Upper lobe of right lung (tissue), 1 donor: Measurements from ENCODE around the gene PDE7B. TPM values are rescaled to one million over a fixed set of nuclear protein-coding genes. Genes with fewer than 3 reads are reported as not detected.

Experiments
- ATAC-seq: fragments of 200-7000 bp; cut with Tn5 transposase; one replicate; pipeline ENCODE4 v1.9.1; 2020; ENCODE audit warnings: mild to moderate bottlenecking, moderate library complexity
- DNase-seq: peaks from one replicate; pipeline ENCODE4 v3.0.0-alpha.2; 2020
- H3K27ac ChIP-seq: fragments of 200-600 bp; one replicate; pipeline ENCODE4 v1.8.0; 2022
- H3K27me3 ChIP-seq: fragments of 200-600 bp; one replicate; pipeline ENCODE4 v1.8.0; 2022; ENCODE audit warnings: mild to moderate bottlenecking
- H3K36me3 ChIP-seq: fragments of 200-600 bp; one replicate; pipeline ENCODE4 v1.8.0; 2022
- H3K4me1 ChIP-seq: fragments of 200-600 bp; one replicate; pipeline ENCODE4 v1.8.0; 2022
- H3K4me3 ChIP-seq: fragments of 200-600 bp; one replicate; pipeline ENCODE4 v1.8.0; 2022; ENCODE audit warnings: mild to moderate bottlenecking
- H3K9me3 ChIP-seq: fragments of 200-600 bp; one replicate; pipeline ENCODE4 v1.8.0; 2022
- intact Hi-C: fragments of 100-400 bp; cut with DNase I; formaldehyde crosslinking; loops from one replicate; pipeline ENCODE4 v1.11.0; 2022
- total RNA-seq: library from RNA; stranded (reverse); fragmentation: NEBNext Ultra II Directional; extraction: Animal tissue kit (Norgen Biotek cat#: 25700); gene quantifications from one replicate; pipeline ENCODE4 v1.2.1, GENCODE V29; 2021
- TF ChIP-seq, protein P1 (sequence below): fragments of 200-600 bp; IDR thresholded peaks from one replicate; pipeline ENCODE4 v1.8.0; 2022; ENCODE audit warnings: antibody characterized with exemption
- donor health status: DM: no; HTN: yes; CAD: no; lungs with severe emphysema.

The PDE7B gene
- total RNA-seq, 1 donor from 2014 or later: 4.2 TPM

DNA sequence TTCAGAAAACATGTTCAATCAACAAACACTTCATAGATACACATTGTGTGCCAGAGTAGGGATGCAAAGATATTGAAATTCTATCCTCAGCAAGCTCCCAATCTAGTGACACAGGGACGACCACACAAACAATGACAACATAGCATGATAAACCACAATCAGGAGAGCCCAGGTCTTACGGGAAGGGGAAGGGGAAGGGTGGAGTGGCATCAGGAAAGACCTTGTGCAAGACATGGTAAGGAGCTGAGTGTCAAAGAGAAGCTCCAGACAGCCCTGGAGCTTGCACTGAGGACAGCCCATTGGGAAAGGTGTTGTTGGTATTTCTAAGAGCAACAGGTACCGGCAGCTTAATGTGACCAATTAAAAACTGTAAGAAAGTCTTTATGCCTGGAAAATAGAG is 103.6 kb downstream of the PDE7B start:
- intact Hi-C loops: no loop called here
- H3K36me3 ChIP-seq: no peaks in the 10 kb centered on the region
- H3K4me1 ChIP-seq: no peaks in the 10 kb centered on the region
- no peaks in the 10 kb centered on the region for H3K27me3 ChIP-seq
- no peaks in the 10 kb centered on the region for H3K9me3 ChIP-seq
- TF ChIP-seq, protein P1, sequence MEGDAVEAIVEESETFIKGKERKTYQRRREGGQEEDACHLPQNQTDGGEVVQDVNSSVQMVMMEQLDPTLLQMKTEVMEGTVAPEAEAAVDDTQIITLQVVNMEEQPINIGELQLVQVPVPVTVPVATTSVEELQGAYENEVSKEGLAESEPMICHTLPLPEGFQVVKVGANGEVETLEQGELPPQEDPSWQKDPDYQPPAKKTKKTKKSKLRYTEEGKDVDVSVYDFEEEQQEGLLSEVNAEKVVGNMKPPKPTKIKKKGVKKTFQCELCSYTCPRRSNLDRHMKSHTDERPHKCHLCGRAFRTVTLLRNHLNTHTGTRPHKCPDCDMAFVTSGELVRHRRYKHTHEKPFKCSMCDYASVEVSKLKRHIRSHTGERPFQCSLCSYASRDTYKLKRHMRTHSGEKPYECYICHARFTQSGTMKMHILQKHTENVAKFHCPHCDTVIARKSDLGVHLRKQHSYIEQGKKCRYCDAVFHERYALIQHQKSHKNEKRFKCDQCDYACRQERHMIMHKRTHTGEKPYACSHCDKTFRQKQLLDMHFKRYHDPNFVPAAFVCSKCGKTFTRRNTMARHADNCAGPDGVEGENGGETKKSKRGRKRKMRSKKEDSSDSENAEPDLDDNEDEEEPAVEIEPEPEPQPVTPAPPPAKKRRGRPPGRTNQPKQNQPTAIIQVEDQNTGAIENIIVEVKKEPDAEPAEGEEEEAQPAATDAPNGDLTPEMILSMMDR: no peak
- ATAC-seq: peak; percentile 52
- no peak overlapping the region for H3K4me3 ChIP-seq
- no peak for DNase-seq
- no peak overlapping the region for H3K27ac ChIP-seq

DNA sequence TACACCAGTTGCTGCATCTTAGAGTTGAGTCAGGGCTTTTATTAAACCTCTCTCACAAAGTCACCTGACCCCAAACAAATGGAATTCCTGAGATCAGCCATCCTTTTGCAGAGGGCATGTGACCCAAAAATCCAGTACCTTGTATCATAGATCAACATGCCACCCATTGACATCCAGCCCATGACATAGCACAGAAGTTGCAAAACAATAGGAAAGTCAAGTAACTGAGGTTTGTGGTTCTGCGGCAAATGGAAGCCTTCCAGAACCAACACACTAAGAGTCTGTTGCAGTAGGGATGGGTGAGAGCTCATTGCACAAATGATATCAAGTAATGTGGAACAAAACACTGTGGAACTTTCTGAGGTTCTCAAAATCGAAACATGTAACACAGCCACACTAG is 111.2 kb downstream of the PDE7B start:
- Histone ChIP-seq H3K27ac (no peak overlapping the region), H3K4me3 (no peak overlapping the region), H3K27me3 (no peaks in the 10 kb centered on the region), H3K36me3 (no peaks in the 10 kb centered on the region), H3K4me1 (no peaks in the 10 kb centered on the region), H3K9me3 (no peaks in the 10 kb centered on the region)
- DNase-seq: no peak
- TF ChIP-seq, protein P1: no peak
- intact Hi-C loops: no loop called here
- no peak for ATAC-seq

DNA sequence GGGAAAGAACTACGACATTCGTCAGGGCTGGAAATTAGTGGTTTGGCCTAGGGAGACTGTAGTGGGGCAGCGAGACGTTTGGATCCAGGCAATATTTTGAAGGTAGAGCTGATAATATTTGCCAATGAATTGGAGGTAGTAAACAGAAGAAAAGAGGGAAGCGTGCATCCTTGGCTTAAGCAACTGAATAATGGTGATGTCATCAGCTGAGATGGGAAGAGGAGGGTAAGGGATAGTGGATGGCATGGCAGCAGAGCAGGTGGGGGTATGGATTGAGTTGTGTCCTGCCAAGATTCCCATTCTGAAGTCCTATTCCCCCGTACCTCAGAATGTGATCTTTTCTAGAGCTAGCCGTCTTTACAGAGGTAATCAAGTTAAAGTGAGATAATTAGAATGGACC is 119.2 kb downstream of the PDE7B start:
- Histone ChIP-seq H3K4me1 (no peaks in the 10 kb centered on the region), H3K36me3 (no peaks in the 10 kb centered on the region), H3K27me3 (no peaks in the 10 kb centered on the region), H3K4me3 (no peak overlapping the region), H3K27ac (no peak overlapping the region), H3K9me3 (no peaks in the 10 kb centered on the region)
- TF ChIP-seq, protein P1: no peak
- DNase-seq (no peak), ATAC-seq (no peak)
- intact Hi-C loops: no loop called here

DNA sequence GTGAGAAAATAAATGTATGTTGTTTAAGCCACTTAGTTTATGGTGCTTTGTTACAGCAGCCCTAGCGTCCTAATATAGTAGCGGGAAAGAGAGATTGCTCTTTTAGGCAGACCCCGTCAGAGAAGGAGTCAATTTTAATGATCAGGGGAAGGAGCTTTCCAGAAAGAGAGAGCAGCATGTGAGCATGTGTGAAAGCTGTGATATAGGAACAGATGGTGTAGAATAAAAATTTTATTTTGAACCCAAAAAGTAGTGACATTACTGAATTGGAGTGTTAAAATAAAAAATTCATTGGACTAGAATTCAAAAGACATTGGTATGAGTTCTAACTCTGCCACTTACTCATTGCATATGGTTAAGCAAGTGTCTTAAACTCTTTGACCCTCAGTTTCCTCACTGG is 119.8 kb downstream of the PDE7B start:
- ATAC-seq (no peak), DNase-seq (no peak)
- no peaks in the 10 kb centered on the region for H3K27me3 ChIP-seq
- H3K9me3 ChIP-seq: no peaks in the 10 kb centered on the region
- TF ChIP-seq, protein P1: no peak
- H3K4me1 ChIP-seq: no peaks in the 10 kb centered on the region
- no peak overlapping the region for H3K27ac ChIP-seq
- H3K4me3 ChIP-seq: no peak overlapping the region
- no peaks in the 10 kb centered on the region for H3K36me3 ChIP-seq
- intact Hi-C loops: no loop called here

DNA sequence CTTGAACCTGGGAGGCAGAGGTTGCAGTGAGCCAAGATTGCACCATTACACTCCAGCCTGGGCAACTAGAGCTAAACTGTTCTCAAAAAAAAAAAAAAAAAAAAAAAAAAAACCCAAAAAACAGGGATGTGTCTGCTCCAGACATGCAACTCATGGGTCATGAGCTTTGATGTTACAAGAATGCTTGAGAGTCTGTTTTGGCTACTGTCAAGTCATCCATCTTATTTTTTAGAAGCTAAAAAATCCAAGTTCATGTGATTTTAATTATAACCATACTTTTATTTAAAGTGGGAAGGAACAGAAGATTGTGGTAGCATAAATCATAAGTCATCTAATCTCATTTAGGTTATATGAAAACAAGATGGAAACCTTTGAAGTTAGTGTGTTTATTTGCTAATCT is 120.6 kb downstream of the PDE7B start:
- Histone ChIP-seq H3K27ac (no peak overlapping the region), H3K9me3 (no peaks in the 10 kb centered on the region), H3K27me3 (no peaks in the 10 kb centered on the region), H3K4me3 (no peak overlapping the region), H3K4me1 (no peaks in the 10 kb centered on the region), H3K36me3 (no peaks in the 10 kb centered on the region)
- ATAC-seq (no peak), DNase-seq (no peak)
- intact Hi-C loops: no loop called here
- TF ChIP-seq, protein P1: no peak

DNA sequence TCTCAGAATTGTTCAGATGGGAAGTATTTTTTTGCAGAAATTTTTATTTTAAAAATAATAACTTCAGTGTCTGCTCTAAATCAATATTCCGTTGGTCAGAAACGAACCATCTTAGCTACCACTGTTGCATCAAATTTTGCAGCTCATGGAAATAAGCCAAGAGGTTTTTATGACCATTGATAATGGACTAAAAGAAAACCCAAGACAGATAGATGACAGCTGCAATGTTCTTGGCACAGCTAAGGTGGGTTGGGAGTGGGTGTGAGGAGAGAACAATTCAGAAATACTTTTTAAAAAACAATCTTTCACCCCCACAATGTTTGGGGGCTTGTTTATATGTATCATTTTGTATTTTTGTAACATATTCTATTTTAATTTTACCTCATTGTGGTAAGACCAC is 121.1 kb downstream of the PDE7B start:
- Histone ChIP-seq H3K27ac (no peak overlapping the region), H3K4me3 (no peak overlapping the region), H3K27me3 (no peaks in the 10 kb centered on the region), H3K36me3 (no peaks in the 10 kb centered on the region), H3K4me1 (no peaks in the 10 kb centered on the region), H3K9me3 (no peaks in the 10 kb centered on the region)
- DNase-seq (no peak), ATAC-seq (no peak)
- intact Hi-C loops: no loop called here
- TF ChIP-seq, protein P1: no peak
